Glomerular endothelial cell (primary cell): ENCODE data around the gene GAMT. TPM values are rescaled to one million over a fixed set of nuclear protein-coding genes. Genes with fewer than 3 reads are reported as not detected.

Source experiments
- DNase-seq: peaks from one replicate; pipeline ENCODE4 v3.0.0-alpha.2; 2011; ENCODE audit warnings: low read depth, low spot score; ENCODE audit errors: extremely low read depth
- total RNA-seq: library from RNA; depleted of rRNA; stranded (reverse); fragments of >200 nt; gene quantifications from 2 replicates; pipeline ENCODE4 v1.2.3, GENCODE V29; 2015

GAMT gene
- total RNA-seq, 1 donor from 2014 or later: 32.1 TPM

GRCh38 chr19:1402411-1403070, 1.2 kb upstream of the GAMT start:
- no peak for DNase-seq

GRCh38 chr19:1401889-1402217, 511 bp upstream of the GAMT start:
- DNase-seq: no peak

GRCh38 chr19:1400281-1401137, 833 bp downstream of the GAMT start:
- DNase-seq: no peak

GRCh38 chr19:1399745-1400144, 1.6 kb downstream of the GAMT start:
- DNase-seq: no peak

- no peak for DNase-seq
Observed at GRCh38 chr19:1399079-1399478, 2.3 kb downstream of the GAMT start.

DNA sequence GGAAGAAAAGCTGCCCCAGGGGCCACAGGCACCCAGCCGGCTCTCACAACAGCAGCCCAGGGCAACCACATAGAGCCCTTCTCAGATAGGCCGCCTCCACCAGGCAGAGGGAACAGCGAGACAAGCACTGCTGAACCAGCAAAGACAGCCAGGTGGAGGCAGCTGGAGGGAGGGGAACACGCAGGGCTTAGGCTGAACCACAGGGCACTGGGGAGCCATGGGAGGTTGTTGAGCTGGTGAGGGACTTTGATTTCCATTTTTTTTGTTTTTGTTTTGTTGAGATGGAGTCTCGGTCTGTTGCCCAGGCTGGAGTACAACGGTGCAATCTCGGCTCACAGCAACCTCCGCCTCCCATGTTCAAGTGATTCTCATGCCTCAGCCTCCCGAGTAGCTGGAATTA, 3.5 kb downstream of the GAMT start:
- no peak for DNase-seq

DNA sequence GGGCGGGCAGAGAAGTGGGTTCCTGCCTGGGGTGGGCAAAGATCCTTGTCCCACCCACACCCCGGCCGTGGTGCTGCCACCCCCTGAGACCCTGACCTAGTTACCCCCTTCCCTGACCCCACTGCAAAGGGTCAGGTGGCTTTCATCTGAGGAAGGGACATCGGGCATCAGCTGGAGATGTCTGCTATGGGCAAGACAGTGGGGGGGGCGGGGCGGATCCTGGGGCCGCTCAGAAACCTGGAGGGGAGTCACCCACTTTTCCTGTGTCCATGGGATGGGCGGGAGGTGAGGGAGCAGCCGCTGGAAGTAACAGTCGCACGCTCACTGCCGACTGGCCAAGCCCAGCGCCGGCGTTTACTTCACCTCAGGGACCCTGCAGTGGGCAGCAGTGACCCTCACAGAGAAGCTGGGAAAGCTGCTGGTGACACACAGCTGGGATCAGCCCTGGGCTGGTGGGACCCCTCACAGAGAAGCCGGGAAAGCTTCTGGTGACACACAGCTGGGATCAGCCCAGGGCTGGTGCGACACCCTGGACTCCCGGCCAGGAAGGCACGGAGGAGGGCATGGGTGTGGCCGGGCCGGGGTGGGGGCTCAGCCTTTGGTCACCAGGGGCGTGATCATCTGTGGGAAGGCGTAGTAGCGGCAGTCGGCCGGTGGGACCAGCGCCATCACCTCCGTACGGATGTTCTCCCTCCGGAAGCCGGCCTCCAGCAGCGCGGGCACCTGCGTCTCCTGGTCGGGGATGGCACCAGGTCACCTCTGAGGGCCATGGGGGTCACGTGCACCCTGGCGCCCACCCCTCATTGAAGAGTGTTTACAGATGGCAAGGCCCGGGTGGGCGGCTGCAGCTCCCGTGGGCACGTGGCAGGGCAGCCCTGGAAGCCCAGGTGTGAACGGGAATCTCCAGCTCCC, 4.3 kb downstream of the GAMT start:
- no peak for DNase-seq

GRCh38 chr19:1396019-1396767, 5.1 kb downstream of the GAMT start:
- no peak for DNase-seq

GRCh38 chr19:1395194-1396018, 5.9 kb downstream of the GAMT start:
- no peak for DNase-seq

DNA sequence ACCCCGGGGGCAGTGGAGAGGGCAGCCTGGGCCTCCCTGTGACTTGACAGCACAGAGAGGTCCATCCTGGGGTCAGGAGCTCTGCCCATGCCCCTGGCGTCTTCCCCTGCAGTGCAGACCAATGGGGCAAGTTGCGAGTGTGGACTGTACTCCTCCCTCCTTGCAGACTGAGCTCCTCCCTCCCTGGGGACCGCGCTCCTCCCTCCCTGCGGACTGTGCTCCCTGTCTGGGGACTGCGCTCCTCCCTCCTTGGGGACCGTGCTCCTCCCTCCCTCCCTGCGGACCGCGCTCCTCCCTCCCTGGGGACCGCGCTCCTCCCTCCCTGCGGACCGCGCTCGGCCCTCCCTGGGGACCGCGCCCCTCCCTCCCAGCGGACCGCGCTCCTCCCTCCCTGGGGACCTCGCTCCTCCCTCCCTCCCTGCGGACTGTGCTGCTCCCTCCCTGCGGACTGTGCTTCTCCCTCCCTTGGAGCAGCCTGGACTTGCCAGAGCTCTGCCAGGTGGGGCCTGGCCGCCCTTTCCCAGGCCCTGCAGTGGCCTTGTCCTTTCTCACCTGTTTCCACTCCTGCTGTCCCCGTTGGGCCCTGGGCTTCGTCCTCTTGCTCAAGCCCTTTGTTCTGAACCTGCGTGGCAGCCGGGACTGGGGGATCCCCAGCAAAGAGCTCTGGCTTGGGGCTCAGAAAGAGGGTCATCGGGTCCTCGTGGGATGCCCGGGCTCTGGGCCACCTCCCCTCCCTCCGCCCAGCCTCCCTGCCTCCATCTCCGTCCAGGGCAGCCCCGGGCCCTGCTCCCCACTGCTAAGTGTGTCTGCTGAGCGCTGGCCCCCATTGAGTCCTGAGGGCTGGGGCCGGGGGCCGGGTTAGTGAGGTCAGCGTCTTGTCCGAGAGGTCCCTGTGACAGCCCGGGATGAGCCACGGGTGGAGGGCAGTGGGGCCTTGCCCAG, 6.8 kb downstream of the GAMT start:
- DNase-seq: no peak

DNA sequence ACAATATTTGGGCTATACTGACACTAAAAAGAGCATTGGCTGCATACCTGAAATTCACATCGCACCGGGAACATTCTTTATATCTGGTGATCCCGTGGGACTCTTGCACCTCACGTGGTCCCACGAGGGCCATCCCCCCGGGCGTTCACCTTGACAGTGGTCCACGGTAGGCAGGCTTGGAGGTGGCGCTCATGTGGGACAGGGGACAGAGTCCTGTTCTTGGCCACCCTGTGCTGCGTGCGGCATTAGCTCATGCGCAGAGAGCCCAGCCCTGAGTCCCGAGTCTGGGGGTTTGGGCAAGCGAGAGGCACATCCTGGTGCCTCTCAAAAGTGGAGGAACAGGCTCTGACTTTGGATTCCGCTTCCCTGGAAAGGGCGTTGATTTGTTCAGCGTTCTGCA, 7.5 kb downstream of the GAMT start:
- DNase-seq: no peak

DNA sequence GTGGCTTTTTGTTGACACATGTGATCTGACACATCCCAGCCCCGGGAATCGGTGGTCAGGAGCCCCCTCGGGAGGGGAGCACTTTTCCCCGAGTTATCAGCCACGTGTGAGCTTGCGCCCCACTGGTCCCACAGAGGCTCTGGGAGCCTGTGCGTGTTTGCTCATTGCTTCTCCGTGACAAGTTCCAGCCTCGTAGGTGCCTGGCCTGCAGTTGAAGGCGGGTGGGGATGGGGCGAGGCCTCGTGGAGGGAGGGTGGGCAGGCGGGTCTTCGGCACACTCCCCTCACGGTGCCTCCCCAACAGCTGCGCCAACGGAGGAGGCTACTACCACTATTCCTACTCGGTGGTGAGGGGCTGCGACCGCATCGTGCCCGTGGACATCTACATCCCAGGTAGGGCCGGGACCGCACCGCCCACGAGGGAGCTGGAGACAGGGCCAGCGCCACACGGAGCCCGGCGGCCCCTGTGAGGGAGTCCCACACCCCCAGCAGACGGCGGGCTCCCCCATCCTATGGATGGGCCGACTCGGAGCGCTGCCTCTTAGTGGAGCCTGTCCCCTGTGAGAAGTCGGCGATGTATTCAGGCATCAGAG, 8.3 kb downstream of the GAMT start:
- no peak for DNase-seq

GRCh38 chr19:1392407-1392806, 8.9 kb downstream of the GAMT start:
- DNase-seq: no peak

DNA sequence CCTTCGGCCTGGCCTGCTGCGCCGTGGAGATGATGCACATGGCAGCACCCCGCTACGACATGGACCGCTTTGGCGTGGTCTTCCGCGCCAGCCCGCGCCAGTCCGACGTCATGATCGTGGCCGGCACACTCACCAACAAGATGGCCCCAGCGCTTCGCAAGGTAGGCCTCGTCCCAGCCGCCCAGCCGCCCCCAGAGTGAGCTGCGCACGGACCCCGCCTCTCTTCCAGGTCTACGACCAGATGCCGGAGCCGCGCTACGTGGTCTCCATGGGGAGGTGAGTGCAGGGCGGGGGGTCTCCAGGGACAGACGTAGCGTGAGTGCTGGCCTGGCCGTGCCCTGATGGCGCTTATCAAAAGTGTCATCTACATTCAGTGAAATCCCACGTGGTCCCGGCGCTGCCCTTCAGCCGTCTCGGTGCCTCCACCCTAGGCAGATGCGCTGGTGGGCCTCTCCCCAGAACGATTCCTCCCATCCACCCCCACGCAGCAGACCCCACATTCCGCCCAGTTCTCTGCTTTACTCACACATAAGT, 10.4 kb downstream of the GAMT start:
- no peak for DNase-seq

DNA sequence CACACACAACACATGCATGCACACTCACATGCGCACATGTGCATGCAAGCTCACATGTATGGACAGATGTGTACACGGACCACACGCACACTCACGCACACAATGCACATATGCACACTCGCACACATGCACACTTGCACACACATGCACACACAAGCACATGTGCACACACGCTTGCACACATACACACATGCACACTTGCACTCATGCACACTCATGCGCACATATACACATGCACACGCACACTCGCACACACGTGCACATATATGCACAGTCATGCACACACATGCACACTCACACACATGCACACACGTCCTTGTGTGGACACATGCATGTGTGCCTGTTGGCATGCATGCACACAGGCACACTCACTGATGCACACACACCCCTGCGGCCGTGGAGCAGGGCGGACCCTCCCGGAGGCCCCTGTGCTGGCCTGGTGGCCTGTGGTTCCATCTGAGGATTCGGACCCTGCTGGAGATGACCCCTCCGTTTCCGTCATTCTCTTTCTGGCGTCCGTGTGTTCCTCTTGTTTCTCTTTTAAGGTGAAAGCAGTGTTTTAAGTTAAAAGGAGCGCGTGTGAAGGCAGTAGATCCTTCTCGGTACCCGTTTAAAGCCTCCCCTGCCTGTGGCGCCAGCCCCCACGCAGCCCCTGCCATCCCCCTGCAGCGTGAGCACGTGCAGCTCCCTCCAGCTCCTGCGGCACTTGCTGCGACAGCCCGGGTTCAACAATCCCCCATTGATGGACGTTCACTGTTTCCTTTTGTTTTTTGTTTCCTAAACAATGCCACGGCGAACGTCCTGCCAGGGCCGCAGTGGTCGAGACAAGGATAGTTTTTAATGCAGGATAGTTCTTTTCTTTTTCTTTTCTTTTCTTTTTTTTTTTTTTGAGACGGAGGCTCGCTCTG, 12.1 kb downstream of the GAMT start:
- DNase-seq: no peak

- DNase-seq: no peak
Observed at GRCh38 chr19:1388637-1389026, 12.7 kb downstream of the GAMT start.
